HG02642 (cell line): Measurements from ENCODE around the gene CHRNG.

Experiments
- ATAC-seq: cut with Tn5 transposase; IDR thresholded peaks from one replicate; pipeline ENCODE4 v1.9.1; 2021; ENCODE audit warnings: mild to moderate bottlenecking; ENCODE audit not compliant: unreplicated experiment, poor library complexity

The CHRNG gene

DNA sequence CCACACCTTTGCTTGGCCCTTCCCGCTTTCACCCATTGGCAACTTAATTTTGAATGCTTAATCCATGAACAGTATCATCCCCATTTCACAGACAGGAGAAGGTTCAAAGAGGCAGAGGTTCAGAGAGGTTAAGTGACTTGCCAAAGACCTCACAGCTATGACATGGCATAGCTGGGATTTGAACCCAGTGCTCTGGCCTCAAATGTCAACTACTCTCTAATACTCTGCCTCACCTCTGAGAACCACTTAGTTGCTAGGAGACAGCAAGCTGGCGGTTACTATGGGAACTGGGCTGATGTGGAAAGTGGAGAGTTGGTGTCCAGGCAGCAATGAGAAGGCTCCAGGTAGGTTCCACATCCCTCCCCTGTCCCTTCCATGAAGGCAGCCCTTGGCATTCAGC, 35.1 kb upstream of the CHRNG start:
- no peak for ATAC-seq

DNA sequence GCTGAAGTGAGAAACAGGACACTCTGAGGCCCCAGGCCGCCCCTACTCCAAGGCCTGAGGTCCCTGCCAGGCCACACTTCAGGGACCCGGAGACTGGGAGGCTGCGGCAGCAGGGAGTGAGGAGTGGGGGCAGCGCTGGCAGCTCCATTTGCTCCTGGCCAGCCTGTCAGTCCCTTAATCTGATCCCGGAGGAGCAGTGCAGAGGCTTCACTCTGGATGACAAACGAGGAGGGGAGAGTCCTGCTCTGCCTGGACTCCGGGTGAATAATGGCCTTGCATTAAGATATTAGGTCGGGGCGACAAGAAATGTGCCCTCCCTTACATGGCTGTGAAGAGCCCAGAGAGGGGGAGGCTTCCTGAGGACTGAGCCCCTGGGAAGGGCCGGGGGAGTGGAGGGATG, 33.6 kb upstream of the CHRNG start:
- ATAC-seq = no peak

DNA sequence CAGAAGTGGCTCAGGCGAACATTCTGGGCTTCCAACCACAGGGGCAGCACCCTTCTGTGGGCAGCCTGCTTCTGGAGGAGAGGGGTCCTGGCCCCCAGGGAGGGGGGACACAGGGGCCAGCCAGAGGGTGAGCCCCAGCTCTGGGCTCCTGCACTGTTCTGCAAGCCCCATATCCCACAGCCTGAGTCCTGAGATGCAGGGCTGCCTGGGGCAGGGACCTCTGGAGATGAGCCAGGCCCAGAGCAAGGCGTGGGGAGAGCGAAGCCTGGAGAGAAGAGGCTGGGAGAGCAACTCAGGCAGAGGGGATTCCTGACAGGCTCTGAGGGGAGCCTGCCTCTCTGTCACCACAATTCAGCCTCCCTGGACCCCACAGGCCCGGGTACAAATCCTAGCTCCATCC, 32.8 kb upstream of the CHRNG start:
- ATAC-seq = no peak

DNA sequence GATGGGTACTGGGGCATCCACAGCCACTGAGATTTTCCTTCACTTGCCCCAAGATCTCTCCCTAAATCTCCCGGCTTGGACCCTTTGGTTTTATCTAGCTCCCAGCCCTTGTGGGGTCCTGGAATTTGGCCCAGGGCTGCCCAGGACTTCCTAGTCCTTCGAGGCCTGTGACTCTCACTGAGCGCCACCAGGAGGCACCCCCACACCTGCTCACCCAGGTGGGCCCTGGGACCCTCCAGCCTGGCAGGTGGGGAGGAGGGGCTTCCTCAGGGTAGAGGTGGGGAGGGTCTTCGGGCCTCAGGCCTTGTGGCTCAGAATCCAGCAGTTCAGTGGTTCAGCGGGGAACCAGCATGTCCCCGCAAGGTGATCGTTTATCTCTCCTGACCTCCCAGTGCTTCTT, 31.2 kb upstream of the CHRNG start:
- ATAC-seq = no peak

DNA sequence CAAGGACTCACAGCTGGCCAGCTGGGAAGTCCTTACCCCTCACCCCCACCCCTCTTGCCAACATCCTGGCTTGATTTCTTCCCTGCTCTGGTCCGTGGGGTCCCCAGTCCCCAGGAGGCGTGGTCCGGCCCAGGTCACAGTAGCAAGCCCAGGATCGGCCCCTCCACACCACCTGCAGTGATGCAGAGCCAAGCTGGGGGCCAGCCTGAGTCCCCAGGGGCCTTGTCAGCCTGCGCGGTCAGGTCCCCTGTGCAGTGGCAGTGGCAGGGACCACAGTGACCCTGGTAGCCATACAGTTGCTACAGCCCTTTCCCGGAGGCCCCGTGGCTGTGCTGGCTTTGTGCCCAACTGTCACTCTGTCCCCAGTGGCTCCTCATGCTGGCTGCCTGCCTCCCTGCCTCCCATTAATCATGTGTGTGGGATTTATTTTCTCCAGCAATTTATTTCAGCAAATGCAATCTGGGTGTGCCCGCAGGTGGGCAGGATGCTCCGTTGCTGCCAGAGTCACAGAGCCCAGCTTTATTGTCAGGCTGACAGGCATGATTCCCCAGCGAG, 28.1 kb upstream of the CHRNG start:
- no peak for ATAC-seq

DNA sequence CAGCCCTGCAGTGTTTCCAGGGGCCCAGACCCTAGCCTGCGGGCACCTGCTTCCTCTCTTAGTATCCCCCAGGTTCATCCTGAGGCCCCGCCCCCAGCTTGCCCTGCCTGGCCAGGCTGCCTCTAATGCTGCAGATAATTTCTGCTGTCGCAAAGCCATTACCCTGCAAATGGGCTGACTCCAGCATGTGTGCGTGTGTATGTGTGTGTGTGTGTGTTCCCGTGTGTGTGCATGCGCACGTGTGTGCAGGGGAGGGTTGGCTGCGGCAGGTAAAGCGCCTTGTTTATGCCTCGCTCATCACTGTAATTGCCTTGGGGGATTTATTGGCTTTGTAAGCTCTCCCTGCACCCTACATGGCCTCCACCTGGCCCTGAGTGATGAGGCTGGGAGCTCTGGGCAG, 26.9 kb upstream of the CHRNG start:
- no peak for ATAC-seq

DNA sequence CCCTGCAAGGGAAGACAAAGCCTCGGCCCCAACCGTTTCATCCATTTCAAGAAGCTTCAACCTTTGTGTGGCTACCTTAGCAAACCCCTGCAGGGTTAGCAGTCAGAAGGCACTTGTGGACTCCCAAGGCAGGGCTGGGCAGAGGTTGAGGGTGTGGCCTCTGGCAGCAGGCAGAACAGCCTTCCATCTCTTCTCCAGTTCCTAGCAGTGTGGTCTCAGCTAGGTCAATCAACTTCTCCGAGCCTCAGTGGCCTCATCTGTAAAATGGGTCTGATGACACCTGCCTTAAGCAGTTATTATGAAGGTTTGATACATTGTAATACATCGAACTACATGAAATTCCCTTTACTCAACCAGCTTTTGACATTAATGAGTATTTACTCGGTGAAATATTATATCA, 26.1 kb upstream of the CHRNG start:
- ATAC-seq = no peak

DNA sequence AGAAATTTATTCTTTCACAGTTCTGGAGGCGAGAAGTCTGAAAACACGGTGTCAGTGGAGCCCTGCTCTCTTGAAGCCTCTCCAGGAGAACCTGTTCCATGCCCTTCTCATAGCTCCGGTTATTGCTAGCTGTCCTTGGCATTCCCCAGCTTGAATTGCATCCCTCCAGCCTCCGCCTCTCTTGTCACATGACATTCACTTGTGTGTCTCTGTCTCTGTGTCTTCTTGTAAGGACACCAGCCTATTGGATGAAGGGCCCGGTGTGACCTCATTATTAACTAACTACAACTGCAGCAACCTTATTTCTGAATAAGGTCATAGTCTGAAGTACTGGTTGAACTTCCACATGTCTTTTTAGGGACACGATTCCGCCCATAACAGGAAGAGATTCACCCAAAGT, 23.9 kb upstream of the CHRNG start:
- ATAC-seq = no peak

DNA sequence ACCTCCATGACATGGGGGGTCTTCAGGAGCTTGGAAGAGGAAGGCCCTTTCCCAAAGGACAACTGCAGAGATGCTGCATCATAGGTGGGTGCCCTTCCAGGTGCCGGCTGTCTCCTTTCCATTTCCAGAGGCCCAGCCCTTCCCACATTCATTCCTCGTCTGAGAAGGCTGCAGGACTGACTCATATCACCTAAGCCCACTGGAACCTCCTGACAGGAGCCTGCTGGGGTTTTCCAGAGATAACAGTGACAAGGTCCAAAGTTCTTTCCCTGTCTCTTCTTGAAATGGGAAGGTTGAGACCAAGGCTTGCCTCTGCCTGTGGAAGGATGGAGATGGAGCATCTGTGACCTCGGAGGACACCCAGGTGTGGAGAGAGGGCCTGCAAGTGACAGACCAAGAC, 22.9 kb upstream of the CHRNG start:
- no peak for ATAC-seq

DNA sequence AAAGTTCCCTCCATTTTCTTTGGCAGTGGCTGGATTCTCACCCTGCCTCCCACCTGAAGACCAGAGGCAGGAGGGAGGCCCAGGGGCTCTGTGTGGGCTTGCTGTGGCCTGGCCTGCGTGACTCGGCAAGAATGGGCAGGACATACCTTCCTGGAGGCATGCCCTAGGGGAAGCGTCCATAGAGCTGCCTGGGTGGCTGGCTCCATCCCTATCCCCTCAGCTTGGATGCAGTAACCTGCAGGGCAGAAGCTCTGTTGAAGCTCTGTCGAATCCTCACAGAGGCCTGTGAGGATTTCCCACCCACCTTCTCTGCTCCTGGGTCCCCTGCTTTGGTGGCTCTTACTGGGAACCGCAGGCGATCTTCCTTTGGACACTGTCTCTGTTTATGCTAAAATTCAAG, 20.6 kb upstream of the CHRNG start:
- no peak for ATAC-seq

DNA sequence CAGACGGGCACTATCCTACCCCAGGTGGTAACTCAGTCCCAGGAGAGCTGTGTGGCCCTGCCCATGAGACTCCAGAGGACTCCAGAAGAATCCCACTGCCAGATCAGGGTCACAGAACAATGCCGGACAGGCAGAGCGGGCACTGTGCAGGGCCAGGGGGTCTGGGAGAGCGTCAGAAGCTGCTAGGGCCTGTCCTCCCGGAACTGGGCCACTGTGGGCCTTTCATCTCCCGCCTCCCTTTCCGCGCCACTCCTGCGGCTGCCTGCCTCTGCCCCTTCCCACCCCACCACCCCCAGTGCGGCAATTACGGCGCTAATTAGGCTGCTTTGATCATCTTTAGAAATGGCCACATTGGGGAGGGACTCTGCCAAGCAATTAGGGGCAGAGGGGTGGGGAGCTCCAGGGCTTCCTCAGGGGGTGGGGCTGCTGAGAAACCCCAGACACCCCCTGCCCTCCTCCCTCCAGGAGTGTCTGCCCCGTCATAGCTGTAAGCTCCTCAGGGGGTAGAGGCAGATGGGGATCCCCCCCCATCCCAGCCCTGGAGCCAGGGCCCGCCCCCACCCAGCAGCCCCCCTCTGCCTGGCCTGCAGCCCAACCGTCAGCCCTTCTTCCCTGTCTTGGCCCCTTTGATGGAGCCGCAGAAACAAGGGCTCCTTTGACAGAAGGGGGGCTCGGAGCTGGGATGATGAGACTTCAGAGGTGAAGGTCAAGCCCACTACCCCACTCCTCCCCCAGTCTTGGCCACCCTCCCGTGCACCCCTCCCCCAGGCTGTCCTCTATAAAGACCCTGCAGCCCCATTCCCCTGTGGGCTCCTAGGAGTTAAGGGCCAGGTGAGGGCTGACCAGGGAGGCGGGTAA, 19.7 kb upstream of the CHRNG start, which contains the start of gene PRSS56:
Gene PRSS56, plus strand, starts transcription at position 808 of the 858 bp plus-strand sequence. CDS start 211 bp downstream, outside the sequence.
- ATAC-seq = no peak

DNA sequence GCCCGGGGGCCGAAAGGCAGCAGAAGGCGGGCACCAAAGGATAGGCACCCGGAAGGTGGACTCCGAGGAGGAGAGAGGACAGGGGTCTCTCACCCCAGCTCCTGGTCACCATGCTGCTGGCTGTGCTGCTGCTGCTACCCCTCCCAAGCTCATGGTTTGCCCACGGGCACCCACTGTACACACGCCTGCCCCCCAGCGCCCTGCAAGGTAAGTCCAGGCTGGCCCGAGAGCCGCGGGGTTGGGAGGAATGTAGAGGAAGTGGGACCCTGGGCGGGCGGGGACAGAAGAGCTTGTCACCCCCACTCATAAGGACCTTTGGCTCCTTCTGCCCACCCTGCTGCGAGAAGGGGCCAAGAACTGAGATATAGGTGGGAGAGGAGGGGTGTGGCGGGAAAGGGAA, 19.0 kb upstream of the CHRNG start:
- ATAC-seq = no peak

DNA sequence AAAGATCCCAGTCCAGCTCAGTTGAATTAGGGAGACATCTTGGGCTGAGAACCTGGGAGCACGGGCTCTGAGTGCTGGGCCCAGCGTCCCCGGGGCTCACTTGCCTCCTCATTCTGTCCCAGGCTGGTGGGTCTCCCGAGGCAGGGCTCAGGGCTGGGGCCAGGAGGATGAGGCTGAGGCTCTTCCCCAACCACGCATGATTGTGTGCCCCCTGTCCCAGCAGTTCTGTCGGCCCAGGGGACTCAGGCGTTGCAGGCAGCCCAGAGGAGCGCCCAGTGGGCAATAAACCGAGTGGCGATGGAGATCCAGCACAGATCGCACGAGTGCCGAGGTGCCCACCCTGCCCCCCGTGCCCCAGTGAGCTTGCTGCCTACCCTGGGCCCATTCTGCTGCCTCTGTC, 18.4 kb upstream of the CHRNG start:
- no peak for ATAC-seq

DNA sequence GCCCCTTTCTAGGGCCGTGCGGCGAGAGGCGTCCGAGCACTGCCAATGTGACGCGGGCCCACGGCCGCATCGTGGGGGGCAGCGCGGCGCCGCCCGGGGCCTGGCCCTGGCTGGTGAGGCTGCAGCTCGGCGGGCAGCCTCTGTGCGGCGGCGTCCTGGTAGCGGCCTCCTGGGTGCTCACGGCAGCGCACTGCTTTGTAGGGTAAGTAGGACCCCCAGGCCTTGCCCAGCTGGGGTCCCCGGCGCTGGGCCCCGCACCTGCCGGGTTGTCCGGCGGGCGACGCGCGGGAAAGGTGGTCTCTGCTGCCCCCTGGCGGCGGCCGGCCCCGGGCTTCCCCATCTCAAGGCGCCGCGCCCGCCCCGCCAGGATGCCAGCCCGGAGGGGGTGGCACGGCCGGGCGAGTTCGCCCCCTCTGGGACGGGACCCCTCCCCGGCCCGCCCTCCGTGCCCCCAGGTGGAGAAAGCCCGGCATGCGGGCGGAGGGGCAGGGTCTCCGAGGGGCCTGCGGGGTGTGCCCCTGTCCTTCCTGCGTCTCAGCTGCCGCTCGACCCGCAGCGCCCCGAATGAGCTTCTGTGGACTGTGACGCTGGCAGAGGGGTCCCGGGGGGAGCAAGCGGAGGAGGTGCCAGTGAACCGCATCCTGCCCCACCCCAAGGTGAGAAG, 17.4 kb upstream of the CHRNG start:
- no peak for ATAC-seq

DNA sequence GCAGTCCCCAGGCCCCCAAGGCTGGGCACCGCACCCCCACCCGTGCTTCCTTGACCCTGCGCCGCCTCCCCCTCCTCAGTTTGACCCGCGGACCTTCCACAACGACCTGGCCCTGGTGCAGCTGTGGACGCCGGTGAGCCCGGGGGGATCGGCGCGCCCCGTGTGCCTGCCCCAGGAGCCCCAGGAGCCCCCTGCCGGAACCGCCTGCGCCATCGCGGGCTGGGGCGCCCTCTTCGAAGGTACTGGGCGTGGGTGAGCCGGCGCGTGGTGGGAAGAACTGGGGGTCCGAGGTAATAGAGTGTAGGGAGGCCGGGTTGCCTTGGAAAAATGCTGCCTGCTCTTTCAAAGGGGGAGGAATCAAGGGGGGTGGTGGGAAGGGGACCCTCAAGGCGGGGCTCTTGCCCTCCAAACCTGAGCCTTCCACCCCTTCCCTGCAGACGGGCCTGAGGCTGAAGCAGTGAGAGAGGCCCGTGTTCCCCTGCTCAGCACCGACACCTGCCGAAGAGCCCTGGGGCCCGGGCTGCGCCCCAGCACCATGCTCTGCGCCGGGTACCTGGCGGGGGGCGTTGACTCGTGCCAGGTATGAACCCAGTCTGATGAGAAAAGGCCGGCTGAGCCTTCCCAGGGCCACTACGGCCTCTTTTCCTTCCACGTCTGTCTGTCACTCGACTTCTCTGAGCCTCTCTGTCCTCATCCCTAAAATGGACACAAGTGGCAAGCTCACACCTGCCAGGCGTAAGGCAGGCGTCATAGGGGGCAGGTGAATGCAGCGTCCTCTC, 16.7 kb upstream of the CHRNG start:
- ATAC-seq = no peak

DNA sequence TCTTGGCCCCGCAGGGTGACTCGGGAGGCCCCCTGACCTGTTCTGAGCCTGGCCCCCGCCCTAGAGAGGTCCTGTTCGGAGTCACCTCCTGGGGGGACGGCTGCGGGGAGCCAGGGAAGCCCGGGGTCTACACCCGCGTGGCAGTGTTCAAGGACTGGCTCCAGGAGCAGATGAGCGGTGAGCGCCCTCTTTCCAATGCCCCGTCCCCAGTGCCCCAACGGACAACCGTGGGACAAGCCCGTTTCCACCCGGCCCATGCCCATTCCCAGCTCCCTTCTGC, 16.1 kb upstream of the CHRNG start:
- no peak for ATAC-seq

DNA sequence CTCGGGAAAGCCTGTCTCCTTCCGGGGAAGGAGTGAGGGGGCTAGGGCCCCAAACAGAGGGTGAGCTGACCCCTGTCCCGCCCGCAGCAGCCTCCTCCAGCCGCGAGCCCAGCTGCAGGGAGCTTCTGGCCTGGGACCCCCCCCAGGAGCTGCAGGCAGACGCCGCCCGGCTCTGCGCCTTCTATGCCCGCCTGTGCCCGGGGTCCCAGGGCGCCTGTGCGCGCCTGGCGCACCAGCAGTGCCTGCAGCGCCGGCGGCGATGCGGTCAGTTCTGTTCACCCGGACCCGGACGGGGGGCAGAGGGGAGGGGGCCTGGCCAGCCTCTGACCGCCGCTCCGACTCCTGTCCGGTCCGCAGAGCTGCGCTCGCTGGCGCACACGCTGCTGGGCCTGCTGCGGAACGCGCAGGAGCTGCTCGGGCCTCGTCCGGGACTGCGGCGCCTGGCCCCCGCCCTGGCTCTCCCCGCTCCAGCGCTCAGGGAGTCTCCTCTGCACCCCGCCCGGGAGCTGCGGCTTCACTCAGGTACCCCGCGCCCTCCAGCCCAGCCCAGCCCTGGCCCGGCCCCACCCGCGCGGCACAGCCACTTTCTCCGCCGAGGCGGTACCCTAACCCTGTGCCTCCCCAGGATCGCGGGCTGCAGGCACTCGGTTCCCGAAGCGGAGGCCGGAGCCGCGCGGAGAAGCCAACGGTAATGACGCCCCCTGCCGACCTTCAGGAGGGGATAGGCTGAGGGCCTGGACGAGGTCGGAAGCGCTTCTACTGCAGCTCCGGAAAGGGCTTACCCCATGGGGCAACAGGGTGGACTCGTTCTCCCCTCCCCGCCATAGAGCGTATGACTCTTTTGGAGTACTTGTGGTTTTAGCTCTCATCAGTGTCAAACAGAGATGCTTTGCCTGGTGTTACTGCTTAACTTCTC, 15.6 kb upstream of the CHRNG start:
- no peak for ATAC-seq

DNA sequence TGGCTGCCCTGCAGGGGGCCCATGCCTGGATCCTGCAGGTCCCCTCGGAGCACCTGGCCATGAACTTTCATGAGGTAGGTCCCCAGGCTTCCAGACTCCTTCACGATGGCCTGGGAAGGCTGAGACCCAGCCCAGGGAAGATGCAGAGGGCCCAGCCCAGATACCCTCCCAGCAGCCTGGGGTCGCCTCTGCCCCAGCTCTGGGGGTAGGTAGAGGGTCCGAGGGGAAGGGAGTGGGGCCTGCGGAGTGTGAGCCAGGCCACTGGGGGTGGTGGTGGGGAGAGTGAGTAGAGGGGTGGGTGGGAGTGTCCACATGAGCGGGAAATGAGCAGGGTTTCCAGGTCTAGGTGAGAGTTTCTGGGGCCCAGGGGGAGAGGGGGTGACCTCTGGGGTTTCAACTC, 14.7 kb upstream of the CHRNG start:
- no peak for ATAC-seq

DNA sequence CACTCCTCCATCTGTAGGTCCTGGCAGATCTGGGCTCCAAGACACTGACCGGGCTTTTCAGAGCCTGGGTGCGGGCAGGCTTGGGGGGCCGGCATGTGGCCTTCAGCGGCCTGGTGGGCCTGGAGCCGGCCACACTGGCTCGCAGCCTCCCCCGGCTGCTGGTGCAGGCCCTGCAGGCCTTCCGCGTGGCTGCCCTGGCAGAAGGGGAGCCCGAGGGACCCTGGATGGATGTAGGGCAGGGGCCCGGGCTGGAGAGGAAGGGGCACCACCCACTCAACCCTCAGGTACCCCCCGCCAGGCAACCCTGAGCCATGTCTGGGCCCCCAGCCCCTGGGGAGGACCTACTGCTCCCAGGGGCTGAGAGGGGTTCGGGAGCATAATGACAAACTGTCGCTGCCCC, 14.3 kb upstream of the CHRNG start:
- ATAC-seq = no peak

DNA sequence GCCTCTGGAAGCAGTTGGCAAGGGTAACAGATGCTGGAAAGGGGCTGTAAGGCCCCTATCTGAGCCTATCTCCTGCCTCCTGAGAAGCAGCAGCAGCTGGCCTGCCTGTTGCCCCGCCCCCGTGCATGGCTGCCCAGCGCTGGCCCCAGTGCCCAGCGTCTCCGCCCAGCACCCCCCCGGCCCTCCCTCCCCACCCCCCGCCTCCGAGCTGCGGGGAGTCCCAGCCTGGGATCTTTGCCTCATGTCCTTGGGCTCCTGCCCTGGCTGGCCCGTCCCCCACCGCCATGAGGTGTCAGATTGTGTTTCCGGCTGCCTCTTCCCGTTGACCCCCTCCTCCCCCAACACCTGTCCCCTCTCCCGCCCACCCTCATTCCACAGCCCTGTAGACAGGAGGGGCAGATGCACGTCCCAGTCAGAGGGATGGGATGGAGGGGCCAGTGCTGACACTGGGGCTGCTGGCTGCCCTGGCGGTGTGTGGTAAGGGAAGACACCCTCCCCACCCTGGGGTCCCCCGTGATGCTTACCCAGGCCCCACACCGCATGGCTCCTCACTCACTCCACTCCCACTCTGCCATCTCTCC, 13.6 kb upstream of the CHRNG start, which contains the start of gene CHRND:
Gene CHRND, plus strand, starts transcription at position 370 of the 581 bp plus-strand sequence. Its CDS starts 56 bp downstream, at position 426.
- ATAC-seq = no peak
